HEK293T (cell line): ENCODE measurements around the gene XPO4.
"Not testable (repeated sequence)": the region's sequence is repeated elsewhere in the genome, so short reads cannot be mapped to it uniquely, and the experiment has no call there.

ENCODE experiments used
- CTCF ChIA-PET: fragments of 350-600 bp; formaldehyde crosslinking; extraction: SDS; loops from one replicate; lab custom pipeline; 2021; ENCODE audit warnings: antibody characterized with exemption, inconsistent platforms; lab: Yijun Ruan, JAX
- POLR2A ChIA-PET: fragments of 350-600 bp; formaldehyde crosslinking; extraction: SDS; loops from one replicate; lab custom pipeline; 2020; ENCODE audit warnings: antibody characterized with exemption, inconsistent platforms; lab: Yijun Ruan, JAX
- DNase-seq: peaks from one replicate; pipeline ENCODE4 v3.0.0; 2012; ENCODE audit warnings: mixed read lengths; ENCODE audit errors: extremely low spot score
- ARNT ChIP-seq: fragments of 450-650 bp; IDR thresholded peaks from 2 replicates; pipeline ENCODE4 v1.6.1; 2017; ENCODE audit warnings: mild to moderate bottlenecking
- BHLHE40 ChIP-seq: fragments of 450-650 bp; IDR thresholded peaks from 2 replicates; pipeline ENCODE4 v1.6.1; 2016; ENCODE audit warnings: mild to moderate bottlenecking, moderate library complexity, borderline replicate concordance
- CTBP1 ChIP-seq: fragments of 450-650 bp; IDR thresholded peaks from 2 replicates; pipeline ENCODE4 v1.6.1; 2016; ENCODE audit warnings: borderline replicate concordance
- ELF4 ChIP-seq: fragments of 450-650 bp; IDR thresholded peaks from 2 replicates; pipeline ENCODE4 v1.6.1; 2017; ENCODE audit warnings: antibody characterized with exemption
- FOXA1 ChIP-seq: fragments of 450-650 bp; IDR thresholded peaks from 2 replicates; pipeline ENCODE4 v1.6.1; 2016; ENCODE audit warnings: mild to moderate bottlenecking
- FOXK2 ChIP-seq: fragments of 450-650 bp; IDR thresholded peaks from 2 replicates; pipeline ENCODE4 v1.6.1; 2016; ENCODE audit warnings: mild to moderate bottlenecking
- FOXM1 ChIP-seq: fragments of 450-650 bp; IDR thresholded peaks from 2 replicates; pipeline ENCODE4 v1.6.1; 2017; ENCODE audit warnings: mild to moderate bottlenecking, borderline replicate concordance
- HDGF ChIP-seq: fragments of 450-650 bp; IDR thresholded peaks from 2 replicates; pipeline ENCODE4 v1.6.1; 2017; ENCODE audit warnings: antibody characterized with exemption, borderline replicate concordance
- L3MBTL2 ChIP-seq: fragments of 450-650 bp; conservative IDR thresholded peaks from 2 replicates; pipeline ENCODE4 v1.6.1; 2016; ENCODE audit warnings: mild to moderate bottlenecking
- LEF1 ChIP-seq: fragments of 450-650 bp; IDR thresholded peaks from 2 replicates; pipeline ENCODE4 v1.6.1; 2017; ENCODE audit warnings: mild to moderate bottlenecking, borderline replicate concordance
- NFRKB ChIP-seq: fragments of 450-650 bp; IDR thresholded peaks from 2 replicates; pipeline ENCODE4 v1.6.1; 2016; ENCODE audit warnings: mild to moderate bottlenecking, moderate library complexity
- PKNOX1 ChIP-seq: fragments of 450-650 bp; IDR thresholded peaks from 2 replicates; pipeline ENCODE4 v1.6.1; 2016
- SP1 ChIP-seq: fragments of 450-650 bp; IDR thresholded peaks from 2 replicates; pipeline ENCODE4 v1.6.1; 2017
- SUZ12 ChIP-seq: fragments of 450-650 bp; IDR thresholded peaks from 2 replicates; pipeline ENCODE4 v1.6.1; 2016; ENCODE audit warnings: mild to moderate bottlenecking
- TARDBP ChIP-seq: fragments of 450-650 bp; IDR thresholded peaks from 2 replicates; pipeline ENCODE4 v1.6.1; 2016
- ZNF384 ChIP-seq: fragments of 450-650 bp; IDR thresholded peaks from 2 replicates; pipeline ENCODE4 v1.6.1; 2016

The XPO4 gene

GRCh38 chr13:20891034-20891433, 11.5 kb downstream of the XPO4 start:
- TF ChIP-seq SUZ12 (no peak), TARDBP (no peak), FOXA1 (no peak), FOXM1 (no peak), LEF1 (no peak), PKNOX1 (no peak), ELF4 (no peak)
- ChIA-PET CTCF (no interaction called here), POLR2A (no interaction called here)
- no peak for DNase-seq

- CTCF ChIA-PET: interaction anchor here (0.7 kb wide), 1 partner anchor 40 kb away, joined by 6 read pairs; no protein-coding TSS in a partner anchor
- POLR2A ChIA-PET: not testable (repeated sequence)
Measured at GRCh38 chr13:20890540-20890939, 12.0 kb downstream of the XPO4 start.

GRCh38 chr13:20882206-20882605, 20.3 kb downstream of the XPO4 start:
- TF ChIP-seq NFRKB (no peak), LEF1 (no peak), FOXA1 (no peak), PKNOX1 (no peak), SP1 (no peak), FOXK2 (no peak), FOXM1 (no peak), HDGF (no peak), ZNF384 (no peak), CTBP1 (no peak), ELF4 (no peak), TARDBP (no peak), ARNT (no peak), BHLHE40 (no peak), L3MBTL2 (no peak), SUZ12 (no peak)
- POLR2A ChIA-PET: no interaction called here

More at GRCh38 chr13:20890540-20890939, 12.0 kb downstream of the XPO4 start:
- DNase-seq: not testable (repeated sequence)

GRCh38 chr13:20877902-20878301, 24.6 kb downstream of the XPO4 start:
- POLR2A ChIA-PET: interaction anchor here (1.2 kb wide), 1 partner anchor 25 kb away, joined by 3 read pairs; the partner anchor contains the start of gene XPO4
- TF ChIP-seq FOXK2: no peak
- no peak for TF ChIP-seq ZNF384
- no peak for TF ChIP-seq CTBP1
- TF ChIP-seq SUZ12: no peak
- no peak for TF ChIP-seq FOXM1
- TF ChIP-seq L3MBTL2: no peak
- no peak for TF ChIP-seq HDGF
- TF ChIP-seq ARNT: no peak
- no peak for TF ChIP-seq TARDBP
- TF ChIP-seq BHLHE40: no peak
- no peak for DNase-seq
- CTCF ChIA-PET: no interaction called here

More at GRCh38 chr13:20882206-20882605, 20.3 kb downstream of the XPO4 start:
- CTCF ChIA-PET: no interaction called here
- no peak for DNase-seq

- POLR2A ChIA-PET, DNase-seq, CTCF ChIA-PET: not testable (repeated sequence)
Measured at GRCh38 chr13:20876802-20877201, 25.7 kb downstream of the XPO4 start.

- CTCF ChIA-PET, DNase-seq: not testable (repeated sequence)
- POLR2A ChIA-PET: interaction anchor here (1.5 kb wide), 1 partner anchor 26 kb away, joined by 5 read pairs; no protein-coding TSS in a partner anchor
Measured at GRCh38 chr13:20874439-20874838, 28.1 kb downstream of the XPO4 start.

- no peak for TF ChIP-seq FOXK2
- no peak for TF ChIP-seq ARNT
- TF ChIP-seq FOXM1: no peak
- TF ChIP-seq NFRKB: no peak
- TF ChIP-seq HDGF: no peak
- no peak for TF ChIP-seq SP1
- ChIA-PET CTCF (no interaction called here), POLR2A (interaction anchor here (0.6 to 1.5 kb wide), 2 partner anchors 10 to 29 kb away, joined by 3 to 6 read pairs; partner anchors contain the start of gene XPO4)
- DNase-seq: peak; percentile 9
Measured at GRCh38 chr13:20873348-20873747, 29.2 kb downstream of the XPO4 start.

- TF ChIP-seq FOXM1 (no peak), ZNF384 (no peak), HDGF (no peak), PKNOX1 (no peak), FOXA1 (no peak), CTBP1 (no peak), SUZ12 (no peak), TARDBP (no peak)
- ChIA-PET POLR2A (no interaction called here), CTCF (no interaction called here)
- DNase-seq: no peak
Measured at GRCh38 chr13:20870829-20871228, 31.7 kb downstream of the XPO4 start.
